Measurements from ENCODE around the gene CCS.

CCS gene

DNA sequence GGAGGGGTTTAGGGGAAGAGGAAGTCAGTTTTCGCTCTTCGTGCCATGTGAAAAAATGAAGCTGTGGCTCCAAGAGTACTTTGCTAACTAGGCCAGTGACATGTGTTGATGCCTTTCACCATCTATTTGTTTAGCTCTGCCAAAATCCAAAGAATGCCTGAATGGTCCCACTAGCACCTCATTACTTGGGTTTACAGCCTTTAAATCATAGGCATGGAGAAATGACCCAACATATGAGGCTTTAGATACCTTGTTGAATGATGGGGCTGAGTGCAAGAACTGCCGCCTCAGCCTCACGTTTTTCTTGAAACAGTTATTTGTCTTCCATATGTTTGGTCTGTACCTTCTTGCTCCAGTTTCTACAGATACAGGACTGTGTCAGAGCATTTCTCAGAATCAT is 53.8 kb downstream of the CCS start:
- no peak overlapping the region for H3K27ac ChIP-seq
- TF ChIP-seq, protein P1, sequence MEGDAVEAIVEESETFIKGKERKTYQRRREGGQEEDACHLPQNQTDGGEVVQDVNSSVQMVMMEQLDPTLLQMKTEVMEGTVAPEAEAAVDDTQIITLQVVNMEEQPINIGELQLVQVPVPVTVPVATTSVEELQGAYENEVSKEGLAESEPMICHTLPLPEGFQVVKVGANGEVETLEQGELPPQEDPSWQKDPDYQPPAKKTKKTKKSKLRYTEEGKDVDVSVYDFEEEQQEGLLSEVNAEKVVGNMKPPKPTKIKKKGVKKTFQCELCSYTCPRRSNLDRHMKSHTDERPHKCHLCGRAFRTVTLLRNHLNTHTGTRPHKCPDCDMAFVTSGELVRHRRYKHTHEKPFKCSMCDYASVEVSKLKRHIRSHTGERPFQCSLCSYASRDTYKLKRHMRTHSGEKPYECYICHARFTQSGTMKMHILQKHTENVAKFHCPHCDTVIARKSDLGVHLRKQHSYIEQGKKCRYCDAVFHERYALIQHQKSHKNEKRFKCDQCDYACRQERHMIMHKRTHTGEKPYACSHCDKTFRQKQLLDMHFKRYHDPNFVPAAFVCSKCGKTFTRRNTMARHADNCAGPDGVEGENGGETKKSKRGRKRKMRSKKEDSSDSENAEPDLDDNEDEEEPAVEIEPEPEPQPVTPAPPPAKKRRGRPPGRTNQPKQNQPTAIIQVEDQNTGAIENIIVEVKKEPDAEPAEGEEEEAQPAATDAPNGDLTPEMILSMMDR (conservative IDR thresholded peaks at IDR 0.05), result no peak

DNA sequence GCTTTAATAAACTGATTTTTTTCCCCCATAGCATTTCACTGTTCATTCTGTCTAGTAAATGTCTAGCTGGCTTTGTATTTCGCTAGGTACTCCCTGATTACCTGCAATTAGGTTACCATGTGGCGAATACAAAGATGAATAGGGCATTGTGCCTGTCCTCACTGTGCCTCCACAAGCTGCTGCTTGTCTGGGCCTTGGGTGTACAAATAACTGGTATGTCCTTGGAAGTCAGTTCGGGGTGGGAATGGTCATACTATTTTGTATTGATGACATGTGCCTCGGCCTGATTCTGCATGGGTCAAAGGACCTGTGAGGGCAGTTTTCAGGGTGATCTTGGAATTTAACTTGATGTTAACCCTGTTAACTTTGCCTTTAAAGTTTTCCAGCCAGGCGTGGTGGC is 56.9 kb downstream of the CCS start:
- TF ChIP-seq, protein P1 (conservative IDR thresholded peaks at IDR 0.05), result no peak
- no peak overlapping the region for H3K27ac ChIP-seq

DNA sequence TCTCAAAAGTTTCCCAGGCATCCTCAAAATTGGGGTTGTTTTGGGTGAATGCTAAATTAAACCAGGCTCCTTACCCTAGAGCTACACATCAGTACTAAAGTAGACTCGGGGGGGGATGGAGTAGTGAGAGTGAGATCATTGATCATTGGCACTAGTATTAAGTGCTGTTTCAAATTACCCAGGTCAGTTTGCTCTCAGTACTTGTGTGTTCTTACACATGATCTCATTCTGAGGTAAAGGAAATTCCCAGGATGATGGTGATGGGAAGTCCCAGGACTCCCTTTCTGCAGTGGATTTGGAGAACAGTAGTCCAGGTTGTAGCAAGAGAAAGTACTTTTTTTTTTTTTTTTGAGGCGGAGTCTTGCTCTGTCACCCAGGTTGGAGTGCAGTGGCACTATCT is 58.0 kb downstream of the CCS start:
- TF ChIP-seq, protein P1 (conservative IDR thresholded peaks at IDR 0.05), result no peak
- no peak overlapping the region for H3K27ac ChIP-seq

DNA sequence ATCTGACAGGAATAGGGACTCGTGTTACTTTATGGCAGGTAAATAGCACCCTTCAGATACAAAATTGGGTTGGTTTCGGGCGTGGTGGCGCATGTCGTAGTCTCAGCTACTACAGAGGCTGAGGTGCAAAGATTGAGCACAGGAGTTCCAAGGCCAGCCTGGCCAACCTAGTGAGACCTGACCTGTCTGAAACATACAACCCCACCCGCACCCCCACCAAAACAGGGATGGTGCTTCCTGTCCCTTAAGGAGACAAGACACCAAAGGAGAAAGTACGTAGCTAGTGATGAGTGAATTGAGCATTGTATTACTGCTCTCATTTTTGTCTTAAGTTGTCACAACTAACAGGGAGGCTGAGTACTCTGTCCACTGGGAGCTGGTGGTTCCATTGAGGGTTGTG is 59.7 kb downstream of the CCS start:
- no peak overlapping the region for H3K27ac ChIP-seq
- TF ChIP-seq, protein P1 (conservative IDR thresholded peaks at IDR 0.05), result no peak

DNA sequence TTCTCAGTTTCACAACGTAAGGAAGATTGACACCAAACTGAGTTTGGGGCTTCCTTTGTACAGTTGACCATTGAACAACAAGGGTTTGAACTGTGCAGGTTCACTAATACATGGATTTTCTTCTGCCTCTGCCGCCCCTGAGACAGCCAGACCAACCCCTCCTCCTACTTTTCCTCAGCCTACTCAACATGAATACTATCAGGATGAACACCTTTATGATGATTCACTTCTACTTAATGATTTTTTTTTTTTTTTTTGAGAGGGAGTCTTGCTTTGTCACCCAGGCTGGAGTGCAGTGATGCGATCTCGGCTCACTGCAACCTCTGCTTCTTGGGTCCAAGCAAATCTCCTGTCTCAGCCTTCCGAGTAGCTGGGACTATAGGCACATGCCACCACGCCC is 60.1 kb downstream of the CCS start:
- no peak overlapping the region for H3K27ac ChIP-seq
- TF ChIP-seq, protein P1 (conservative IDR thresholded peaks at IDR 0.05), result no peak

All from VCaP (cell line).